HK-2 (cell line): ENCODE measurements around the gene PLCD1.
"Not testable (repeated sequence)": the region's sequence is repeated elsewhere in the genome, so short reads cannot be mapped to it uniquely, and the experiment has no call there.

Experiments
- DNase-seq: peaks from one replicate; pipeline ENCODE4 v3.0.0-alpha.2; 2018; ENCODE audit not compliant: unreplicated experiment

PLCD1 gene

GRCh38 chr3:37986479-37987314, 42.7 kb downstream of the PLCD1 start:
- no peak for DNase-seq

- DNase-seq, result no peak
Observed at GRCh38 chr3:37985637-37986320, 43.7 kb downstream of the PLCD1 start.

- DNase-seq, result no peak
Observed at GRCh38 chr3:37984596-37984995, 44.8 kb downstream of the PLCD1 start.

- DNase-seq, result no peak
Observed at GRCh38 chr3:37984051-37984450, 45.4 kb downstream of the PLCD1 start.

- DNase-seq, result no peak
Observed at GRCh38 chr3:37982331-37982730, 47.1 kb downstream of the PLCD1 start.

GRCh38 chr3:37981348-37981664, 48.1 kb downstream of the PLCD1 start:
- no peak for DNase-seq

- DNase-seq, result no peak
Observed at GRCh38 chr3:37980462-37981347, 48.7 kb downstream of the PLCD1 start.

- DNase-seq, result no peak
Observed at GRCh38 chr3:37979541-37980461, 49.6 kb downstream of the PLCD1 start.

GRCh38 chr3:37974121-37975083, 55.0 kb downstream of the PLCD1 start:
- peak; percentile 35 for DNase-seq

GRCh38 chr3:37973246-37974054, 56.0 kb downstream of the PLCD1 start:
- no peak for DNase-seq

- not testable (repeated sequence) for DNase-seq
Observed at GRCh38 chr3:37972056-37972455, 57.4 kb downstream of the PLCD1 start.

- no peak for DNase-seq
Observed at GRCh38 chr3:37971467-37971866, 58.0 kb downstream of the PLCD1 start.

- DNase-seq, result no peak
Observed at GRCh38 chr3:37970802-37971201, 58.6 kb downstream of the PLCD1 start.

GRCh38 chr3:37969596-37970100, 59.8 kb downstream of the PLCD1 start:
- no peak for DNase-seq

- DNase-seq, result no peak
Observed at GRCh38 chr3:37968813-37969595, 60.4 kb downstream of the PLCD1 start.

- DNase-seq, result no peak
Observed at GRCh38 chr3:37968199-37968598, 61.2 kb downstream of the PLCD1 start.

- peak; percentile 36 for DNase-seq
Observed at GRCh38 chr3:37967260-37967881, 62.1 kb downstream of the PLCD1 start.

GRCh38 chr3:37964716-37965115, 64.7 kb downstream of the PLCD1 start:
- DNase-seq, result no peak
